ENCODE measurements around the gene ELL3. TPM values are rescaled to one million over a fixed set of nuclear protein-coding genes. Genes with fewer than 3 reads are reported as not detected.

ELL3 gene
- total and polyA plus RNA-seq, 2 donors (not counting 3 experiments of a cell fraction or from before 2014, with no cell fraction given), result 3.1 to 3.6 TPM

- no peaks in the 10 kb centered on the region for H3K9me3 ChIP-seq (replicated peaks; ENCODE audit: control insufficient read depth, insufficient read depth, low read length)
- H3K27ac ChIP-seq (ENCODE audit: insufficient read depth, low read depth, low read length), result peak overlapping the region; percentile 7
- intact Hi-C loops (cut with micrococcal nuclease), result no loop called here
- dilution Hi-C loops (cut with MboI; ENCODE audit: extremely low pct_ligation_motif_present, low sequenced_read_pairs), result no loop called here
- H3K4me1 ChIP-seq (ENCODE audit: control insufficient read depth, extremely low read depth, insufficient read depth, low read length), result peaks cover 21% of the 10 kb centered on the region
- H3K36me3 ChIP-seq (ENCODE audit: control insufficient read depth in 2 of 2, extremely low read depth in 1 of 2, insufficient read depth in 2 of 2, low read length in 2 of 2), result peaks cover 21 to 26% of the 10 kb centered on the region in 2 experiments
- H3K4me2 ChIP-seq (ENCODE audit: insufficient read depth, low read length), result peak overlapping the region; percentile 36
- H2AFZ ChIP-seq (ENCODE audit: low read depth, low read length), result no peak overlapping the region
- no TSS peak for BruUV-seq (replicated peaks)
- H3K4me3 ChIP-seq (replicated peaks in 1 of 3; ENCODE audit: insufficient read depth in 1 of 3, low read depth in 1 of 3, low read length in 3 of 3), result no peak overlapping the region
- no peaks in the 10 kb centered on the region for H4K20me1 ChIP-seq (replicated peaks; ENCODE audit: control insufficient read depth, extremely low read depth, insufficient read depth, low read length)
- DNase-seq (ENCODE audit: low read depth, low spot score) (peak; percentile 9), FAIRE-seq (peak; percentile 84)
- TF ChIP-seq MAX (IDR thresholded peaks at IDR 0.05; ENCODE audit: insufficient read depth, insufficient read length), result no peak
- TF ChIP-seq, protein P1, sequence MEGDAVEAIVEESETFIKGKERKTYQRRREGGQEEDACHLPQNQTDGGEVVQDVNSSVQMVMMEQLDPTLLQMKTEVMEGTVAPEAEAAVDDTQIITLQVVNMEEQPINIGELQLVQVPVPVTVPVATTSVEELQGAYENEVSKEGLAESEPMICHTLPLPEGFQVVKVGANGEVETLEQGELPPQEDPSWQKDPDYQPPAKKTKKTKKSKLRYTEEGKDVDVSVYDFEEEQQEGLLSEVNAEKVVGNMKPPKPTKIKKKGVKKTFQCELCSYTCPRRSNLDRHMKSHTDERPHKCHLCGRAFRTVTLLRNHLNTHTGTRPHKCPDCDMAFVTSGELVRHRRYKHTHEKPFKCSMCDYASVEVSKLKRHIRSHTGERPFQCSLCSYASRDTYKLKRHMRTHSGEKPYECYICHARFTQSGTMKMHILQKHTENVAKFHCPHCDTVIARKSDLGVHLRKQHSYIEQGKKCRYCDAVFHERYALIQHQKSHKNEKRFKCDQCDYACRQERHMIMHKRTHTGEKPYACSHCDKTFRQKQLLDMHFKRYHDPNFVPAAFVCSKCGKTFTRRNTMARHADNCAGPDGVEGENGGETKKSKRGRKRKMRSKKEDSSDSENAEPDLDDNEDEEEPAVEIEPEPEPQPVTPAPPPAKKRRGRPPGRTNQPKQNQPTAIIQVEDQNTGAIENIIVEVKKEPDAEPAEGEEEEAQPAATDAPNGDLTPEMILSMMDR (IDR thresholded peaks at IDR 0.05; ENCODE audit: extremely low read depth in 1 of 2, insufficient read depth in 1 of 2, low read depth in 1 of 2, low read length in 2 of 2), result no peak
- no peak for TF ChIP-seq MYC (IDR thresholded peaks at IDR 0.05; ENCODE audit: low read depth, low read length)
- no peak for TF ChIP-seq JUN (IDR thresholded peaks at IDR 0.05; ENCODE audit: borderline replicate concordance, insufficient read depth, insufficient read length, low read depth)
- no peak for TF ChIP-seq FOS (IDR thresholded peaks at IDR 0.05; ENCODE audit: borderline replicate concordance, insufficient read depth, low read length)
- no peak for TF ChIP-seq EZH2 (IDR thresholded peaks at IDR 0.05; ENCODE audit: borderline replicate concordance, low read depth, low read length, severe bottlenecking)
- TF ChIP-seq POLR2AphosphoS5 (IDR thresholded peaks at IDR 0.05; ENCODE audit: insufficient read depth, low read depth, low read length), result no peak
- no peak for TF ChIP-seq GATA2 (IDR thresholded peaks at IDR 0.05; ENCODE audit: insufficient read depth, insufficient read length, low read depth, low read length)
- no peak for TF ChIP-seq POLR2A (IDR thresholded peaks at IDR 0.05; ENCODE audit: low read depth, low read length)
- ChIA-PET POLR2A (no interaction called here), CTCF (interaction anchor here (0.8 to 1.1 kb wide), 2 partner anchors 18 to 707 kb away, joined by 3 to 4 read pairs; partner anchors contain the start of gene ELL3)
- no peaks in the 10 kb centered on the region for H3K27me3 ChIP-seq (ENCODE audit: control insufficient read depth in 2 of 2, insufficient read depth in 2 of 2, low read length in 2 of 2)
- H3K9me1 ChIP-seq (replicated peaks; ENCODE audit: control insufficient read depth, extremely low read depth, insufficient read depth, low read length), result no peaks in the 10 kb centered on the region
- H3K79me2 ChIP-seq (ENCODE audit: control insufficient read depth, insufficient read depth, low read length), result peaks cover 31% of the 10 kb centered on the region
- H3K9ac ChIP-seq (replicated peaks; ENCODE audit: extremely low read depth, insufficient read depth, low read length), result no peak overlapping the region
Measured at GRCh38 chr15:43794269-43795037, 17.7 kb upstream of the ELL3 start.

All from endothelial cell of umbilical vein (primary cell).